NCI-H1048 (cell line): ENCODE results near the gene SLC26A2.

ENCODE experiments used
- DNase-seq: peaks from one replicate; lab custom pipeline; 2025; lab: John Stamatoyannopoulos, UW

SLC26A2 gene

GRCh38 chr5:149962601-149963300 lies 2.2 kb downstream of the SLC26A2 start:
- DNase-seq, result no peak

- no peak for DNase-seq
These were observed 3.2 kb downstream of the SLC26A2 start for GRCh38 chr5:149963729-149964128.

DNA sequence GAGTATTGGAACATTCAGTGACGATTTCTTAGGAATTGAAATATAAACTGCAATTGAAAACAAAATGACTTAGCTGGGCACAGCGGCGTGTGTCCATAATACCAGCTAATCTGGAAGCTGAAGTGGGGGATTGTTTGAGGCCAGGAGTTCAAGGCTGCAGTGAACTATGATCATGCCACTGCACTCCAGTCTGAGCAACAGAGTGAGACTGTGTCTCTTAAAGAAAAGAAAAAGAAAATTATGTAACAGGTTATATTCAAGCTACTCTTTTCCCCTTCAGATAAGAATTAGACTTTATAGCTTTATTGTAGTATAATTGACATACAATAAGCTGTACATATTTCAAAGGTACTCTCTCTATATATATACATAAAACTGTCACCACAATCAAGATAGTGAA lies 6.4 kb downstream of the SLC26A2 start:
- no peak for DNase-seq

- no peak for DNase-seq
These were observed 8.8 kb downstream of the SLC26A2 start for GRCh38 chr5:149969181-149969930.

- DNase-seq, result no peak
These were observed 14.9 kb downstream of the SLC26A2 start for GRCh38 chr5:149975409-149975808.

DNA sequence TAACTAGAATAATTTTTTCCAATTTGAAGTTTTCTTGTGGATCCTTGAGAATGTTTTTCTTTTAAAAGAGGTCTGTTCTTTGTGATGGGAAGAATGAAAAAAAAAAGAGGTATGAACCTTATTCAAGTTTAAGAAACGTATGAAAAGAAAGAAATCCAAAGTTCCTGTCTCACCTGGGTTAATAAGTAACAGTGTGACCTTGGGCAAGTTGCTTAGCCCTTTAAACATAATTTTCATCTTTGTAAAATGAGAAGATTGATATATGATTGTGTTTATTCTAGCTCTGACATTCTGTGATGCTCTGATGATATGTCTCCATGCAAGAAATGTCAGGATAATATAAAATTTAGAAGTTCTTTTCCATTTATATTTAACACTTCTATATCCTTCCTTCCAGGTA lies 19.3 kb downstream of the SLC26A2 start:
- no peak for DNase-seq

DNA sequence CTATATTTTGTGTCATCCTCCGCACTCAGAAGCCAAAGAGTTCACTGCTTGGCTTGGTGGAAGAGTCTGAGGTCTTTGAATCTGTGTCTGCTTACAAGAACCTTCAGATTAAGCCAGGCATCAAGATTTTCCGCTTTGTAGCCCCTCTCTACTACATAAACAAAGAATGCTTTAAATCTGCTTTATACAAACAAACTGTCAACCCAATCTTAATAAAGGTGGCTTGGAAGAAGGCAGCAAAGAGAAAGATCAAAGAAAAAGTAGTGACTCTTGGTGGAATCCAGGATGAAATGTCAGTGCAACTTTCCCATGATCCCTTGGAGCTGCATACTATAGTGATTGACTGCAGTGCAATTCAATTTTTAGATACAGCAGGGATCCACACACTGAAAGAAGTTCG lies 20.6 kb downstream of the SLC26A2 start:
- no peak for DNase-seq

- no peak for DNase-seq
These were observed 21.9 kb downstream of the SLC26A2 start for GRCh38 chr5:149982505-149982904.

- no peak for DNase-seq
These were observed 27.6 kb downstream of the SLC26A2 start for GRCh38 chr5:149988126-149988525.

DNA sequence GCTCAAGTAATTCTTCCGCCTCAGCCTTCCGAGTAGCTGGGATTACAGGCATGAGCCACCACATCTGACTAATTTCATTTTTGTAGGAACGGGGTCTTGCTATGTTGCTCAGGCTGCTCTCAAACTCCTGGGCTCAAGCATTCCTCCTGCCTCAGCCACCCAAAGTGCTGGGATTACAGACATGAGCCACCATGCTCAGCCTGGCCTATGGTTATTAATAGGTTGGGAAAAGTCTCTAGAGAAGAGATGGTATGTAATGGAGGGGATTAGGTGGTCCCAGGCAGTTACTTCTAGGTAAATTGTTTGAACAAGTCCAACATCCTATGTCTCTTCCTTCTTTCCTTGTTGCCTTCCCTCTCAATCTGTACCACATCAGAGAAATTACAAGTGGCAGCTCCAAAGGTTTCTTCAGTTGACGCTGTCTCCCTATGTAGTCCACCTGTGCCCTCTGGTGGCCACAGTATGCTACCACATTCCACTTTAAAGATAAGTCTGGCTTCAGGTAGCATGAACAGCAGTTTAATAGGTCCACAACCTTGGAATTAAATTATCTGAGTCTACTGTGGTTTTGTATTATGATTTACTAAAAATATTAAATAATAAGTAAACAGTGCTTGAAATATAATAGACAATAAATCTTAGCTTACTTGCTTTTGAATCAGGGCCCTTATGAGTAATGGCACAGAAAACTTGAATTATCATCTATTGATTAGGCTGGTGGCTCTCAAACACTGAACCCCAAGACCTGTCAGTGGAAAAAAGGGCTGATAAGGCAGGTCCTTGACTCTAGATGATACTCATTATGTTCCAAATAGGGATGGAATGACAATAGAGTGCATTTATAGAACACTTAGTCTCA lies 30.2 kb downstream of the SLC26A2 start:
- peak; percentile 41 for DNase-seq

DNA sequence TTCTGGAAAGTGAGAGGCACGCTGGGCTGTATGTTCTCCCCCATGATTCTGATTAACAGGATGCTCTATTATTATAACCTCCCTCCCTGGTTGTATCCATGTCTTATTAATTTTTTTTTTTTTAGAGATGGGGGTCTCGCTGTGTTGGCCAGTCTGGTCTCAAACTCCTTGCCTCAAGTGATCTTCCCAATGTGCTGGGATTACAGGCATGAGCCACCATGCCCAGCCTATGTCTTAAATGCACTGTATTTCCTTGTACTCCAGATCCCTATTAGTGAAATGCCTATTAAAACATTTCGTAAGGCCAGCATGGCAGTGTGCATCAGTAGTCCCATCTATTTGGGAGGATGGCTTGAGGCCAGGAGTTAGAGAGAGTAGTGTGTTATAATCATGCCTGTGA lies 32.9 kb downstream of the SLC26A2 start:
- DNase-seq, result no peak

GRCh38 chr5:149995385-149996204 lies 35.0 kb downstream of the SLC26A2 start:
- no peak for DNase-seq

DNA sequence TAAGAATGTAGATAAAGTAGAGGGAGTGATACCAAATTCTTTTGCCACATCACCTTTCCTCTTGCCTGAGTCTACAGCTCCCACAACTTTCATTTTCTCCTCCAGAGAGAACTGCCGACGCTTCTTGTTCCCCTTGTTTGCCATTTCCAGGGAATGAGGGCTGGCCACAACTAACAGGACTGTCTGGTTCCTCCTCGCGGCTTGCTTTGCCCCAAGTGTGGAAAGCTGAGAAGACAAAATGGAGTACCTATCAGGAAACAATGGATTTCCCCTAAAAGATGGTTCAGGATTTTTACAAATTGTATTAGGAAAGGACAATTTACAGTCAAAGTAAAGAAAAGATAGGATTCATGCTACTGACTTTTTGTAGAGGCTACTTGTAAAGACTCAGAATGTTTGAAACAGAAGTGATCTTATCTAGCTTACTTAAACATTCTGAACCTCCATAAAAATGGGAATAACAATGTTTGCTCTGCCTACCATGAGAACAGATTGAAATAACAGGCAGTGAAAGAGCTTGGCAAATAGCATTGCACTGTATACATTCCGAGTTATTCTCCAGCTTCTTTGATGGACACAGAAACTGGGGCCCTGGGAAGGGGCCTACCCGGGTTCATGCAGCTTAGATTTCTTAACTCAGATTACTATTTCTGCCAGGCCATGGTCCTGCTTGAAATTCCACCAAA lies 35.8 kb downstream of the SLC26A2 start:
- DNase-seq, result no peak

GRCh38 chr5:149998281-149998680 lies 37.7 kb downstream of the SLC26A2 start:
- no peak for DNase-seq

GRCh38 chr5:149999359-149999758 lies 38.8 kb downstream of the SLC26A2 start:
- no peak for DNase-seq

- DNase-seq, result no peak
These were observed 39.3 kb downstream of the SLC26A2 start for GRCh38 chr5:149999866-150000255.

DNA sequence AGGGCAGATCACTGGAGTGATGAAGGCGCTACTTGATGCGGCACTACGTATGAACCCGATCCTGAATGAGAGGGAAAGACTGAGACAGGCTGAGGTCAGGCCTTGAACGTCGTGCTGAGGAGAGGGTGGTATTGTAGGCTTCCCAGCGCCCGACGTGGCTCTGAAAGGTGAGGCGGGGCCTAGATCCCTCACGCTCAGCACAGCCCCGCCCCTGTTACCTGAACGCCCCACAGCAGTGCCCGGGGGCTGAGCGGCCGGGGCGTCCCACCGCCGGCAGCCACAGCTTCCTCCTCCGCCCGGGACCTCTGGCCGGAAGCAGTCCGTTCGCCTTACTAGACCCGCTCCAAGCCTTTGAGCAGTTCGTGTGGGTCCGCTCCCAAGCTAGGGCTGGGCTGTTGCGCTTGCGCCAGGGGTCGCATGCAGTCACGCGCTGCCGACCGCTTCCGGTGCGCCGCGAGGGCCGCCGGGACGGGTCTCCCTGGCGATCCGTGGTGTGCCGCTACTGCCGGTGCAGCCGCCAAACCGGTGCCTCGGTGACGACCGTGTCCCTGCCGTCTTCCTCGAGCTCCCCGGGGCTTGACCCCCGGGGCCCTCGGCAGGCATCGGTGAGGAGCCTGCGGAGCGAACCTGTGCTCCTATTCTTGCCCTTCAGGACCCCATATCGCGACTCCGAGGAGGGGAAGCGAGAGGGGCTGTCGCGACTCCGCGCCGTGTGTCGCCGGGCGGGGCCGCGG lies 39.9 kb downstream of the SLC26A2 start, which contains the start of the genes HMGXB3 and TIGD6:
TSS of gene HMGXB3 (plus strand) at position 484 of the 734 bp plus-strand sequence. CDS start 4,114 bp downstream, outside the sequence.
TSS of gene TIGD6 (minus strand) at position 399 of the 734 bp plus-strand sequence. CDS start 4,306 bp downstream, outside the sequence.
- DNase-seq, result peak; percentile 71

DNA sequence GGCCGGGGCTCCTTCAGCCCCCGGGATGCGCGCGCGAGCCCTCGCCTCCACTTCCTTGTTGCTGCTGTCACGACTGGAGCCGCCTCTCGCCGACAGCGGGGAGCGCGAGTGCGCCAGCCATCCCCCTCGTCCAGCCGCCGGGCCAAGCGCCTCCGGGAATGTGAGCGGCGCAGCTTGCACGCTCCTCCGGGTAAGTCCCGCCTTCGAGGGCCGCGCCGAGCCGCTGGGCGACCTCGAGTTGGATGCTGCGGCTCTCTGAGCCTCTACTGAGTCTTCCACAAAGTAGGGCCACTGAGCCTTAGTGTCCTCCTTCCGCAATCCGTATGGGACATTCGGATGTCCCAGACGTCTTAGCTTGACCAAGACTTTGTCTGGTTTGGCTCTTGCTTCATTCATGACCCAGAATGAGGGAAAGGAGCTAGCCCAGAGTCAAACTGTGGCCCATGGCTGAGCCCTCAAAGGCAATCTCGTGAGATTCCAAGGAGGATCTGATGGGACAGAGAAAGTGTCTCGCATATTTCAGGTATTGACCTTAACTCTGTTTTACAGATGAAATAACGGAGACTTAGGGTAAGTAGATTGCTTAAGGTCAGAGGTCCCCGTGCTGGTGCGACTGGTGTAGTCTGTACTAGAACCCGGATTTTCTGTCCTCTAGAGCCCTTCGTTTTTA lies 40.6 kb downstream of the SLC26A2 start:
- DNase-seq, result no peak

GRCh38 chr5:150001660-150002486 lies 41.3 kb downstream of the SLC26A2 start:
- DNase-seq, result no peak
